ENCODE measurements around the gene LRRFIP2.

DNA sequence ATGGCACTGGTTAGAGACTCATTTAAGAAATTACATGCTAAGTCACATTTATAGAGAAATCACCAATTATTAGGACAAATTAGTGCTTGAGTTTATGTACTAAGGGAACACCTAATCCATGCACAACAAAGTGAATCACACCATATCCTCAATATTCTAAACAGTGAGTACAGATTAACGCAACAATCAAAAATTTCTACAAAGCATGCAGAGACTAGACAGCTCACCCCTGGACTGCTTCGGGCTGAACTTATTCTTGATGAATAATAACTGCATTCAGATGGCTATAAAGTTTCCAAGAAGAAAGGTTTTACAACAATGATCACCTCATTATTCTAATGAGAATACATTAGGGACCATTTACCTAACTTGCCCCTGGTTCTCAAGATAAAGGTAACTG is 66.5 kb downstream of the LRRFIP2 start:
- TF ChIP-seq, protein P1, sequence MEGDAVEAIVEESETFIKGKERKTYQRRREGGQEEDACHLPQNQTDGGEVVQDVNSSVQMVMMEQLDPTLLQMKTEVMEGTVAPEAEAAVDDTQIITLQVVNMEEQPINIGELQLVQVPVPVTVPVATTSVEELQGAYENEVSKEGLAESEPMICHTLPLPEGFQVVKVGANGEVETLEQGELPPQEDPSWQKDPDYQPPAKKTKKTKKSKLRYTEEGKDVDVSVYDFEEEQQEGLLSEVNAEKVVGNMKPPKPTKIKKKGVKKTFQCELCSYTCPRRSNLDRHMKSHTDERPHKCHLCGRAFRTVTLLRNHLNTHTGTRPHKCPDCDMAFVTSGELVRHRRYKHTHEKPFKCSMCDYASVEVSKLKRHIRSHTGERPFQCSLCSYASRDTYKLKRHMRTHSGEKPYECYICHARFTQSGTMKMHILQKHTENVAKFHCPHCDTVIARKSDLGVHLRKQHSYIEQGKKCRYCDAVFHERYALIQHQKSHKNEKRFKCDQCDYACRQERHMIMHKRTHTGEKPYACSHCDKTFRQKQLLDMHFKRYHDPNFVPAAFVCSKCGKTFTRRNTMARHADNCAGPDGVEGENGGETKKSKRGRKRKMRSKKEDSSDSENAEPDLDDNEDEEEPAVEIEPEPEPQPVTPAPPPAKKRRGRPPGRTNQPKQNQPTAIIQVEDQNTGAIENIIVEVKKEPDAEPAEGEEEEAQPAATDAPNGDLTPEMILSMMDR (IDR thresholded peaks at IDR 0.05; ENCODE audit: poor library complexity) = no peak
- TF ChIP-seq EZH2 (IDR thresholded peaks at IDR 0.05; ENCODE audit: borderline replicate concordance) (no peak), EZH2phosphoT487 (IDR thresholded peaks at IDR 0.05; ENCODE audit: low read depth, severe bottlenecking, unreplicated experiment) (no peak)
